ENCODE measurements around the gene DST.

DST gene

GRCh38 chr6:56650191-56650590 lies 7.5 kb upstream of the DST start:
- no peak for TF ChIP-seq CTCF (IDR thresholded peaks at IDR 0.05; ENCODE audit: low read depth, low read length, missing control alignments)
- H3K4me3 ChIP-seq (ENCODE audit: low read depth, low read length), result no peak overlapping the region
- no peak for DNase-seq (ENCODE audit: low read depth)
- in situ Hi-C loops (cut with HindIII; ENCODE audit: low sequenced_read_pairs), result no loop called here

DNA sequence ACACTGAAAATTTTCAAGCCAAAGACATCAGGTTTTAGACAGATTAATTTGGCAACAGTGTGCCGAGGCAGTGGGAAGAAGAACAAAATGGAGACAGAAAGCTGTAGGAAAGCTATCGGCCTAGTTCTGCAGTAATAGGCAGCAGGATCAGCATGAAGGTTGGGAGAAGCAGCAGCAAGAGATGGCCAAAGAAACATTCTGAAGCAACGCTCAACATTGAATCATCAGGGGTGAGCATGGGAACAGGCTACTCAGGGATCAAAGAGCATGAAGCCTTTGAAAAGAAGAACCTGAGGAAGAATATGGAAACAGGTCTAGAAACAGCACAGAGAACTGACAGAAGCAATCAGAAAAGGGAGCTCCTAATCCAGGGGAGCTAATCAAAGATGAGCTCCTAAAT lies 7.1 kb upstream of the DST start:
- in situ Hi-C loops (cut with HindIII; ENCODE audit: low sequenced_read_pairs), result no loop called here
- DNase-seq (ENCODE audit: low read depth), result no peak
- TF ChIP-seq CTCF (IDR thresholded peaks at IDR 0.05; ENCODE audit: low read depth, low read length, missing control alignments), result no peak
- H3K4me3 ChIP-seq (ENCODE audit: low read depth, low read length), result no peak overlapping the region

- DNase-seq (ENCODE audit: low read depth), result no peak
- TF ChIP-seq CTCF (IDR thresholded peaks at IDR 0.05; ENCODE audit: low read depth, low read length, missing control alignments), result no peak
- no peak overlapping the region for H3K4me3 ChIP-seq (ENCODE audit: low read depth, low read length)
- in situ Hi-C loops (cut with HindIII; ENCODE audit: low sequenced_read_pairs), result no loop called here
These were observed 6.5 kb upstream of the DST start for GRCh38 chr6:56649053-56649769.

- DNase-seq (ENCODE audit: low read depth), result no peak
- H3K4me3 ChIP-seq (ENCODE audit: low read depth, low read length), result no peak overlapping the region
- no peak for TF ChIP-seq CTCF (IDR thresholded peaks at IDR 0.05; ENCODE audit: low read depth, low read length, missing control alignments)
- in situ Hi-C loops (cut with HindIII; ENCODE audit: low sequenced_read_pairs), result no loop called here
These were observed 4.6 kb upstream of the DST start for GRCh38 chr6:56647172-56647762.

- in situ Hi-C loops (cut with HindIII; ENCODE audit: low sequenced_read_pairs), result no loop called here
- no peak for DNase-seq (ENCODE audit: low read depth)
- TF ChIP-seq CTCF (IDR thresholded peaks at IDR 0.05; ENCODE audit: low read depth, low read length, missing control alignments), result no peak
- no peak overlapping the region for H3K4me3 ChIP-seq (ENCODE audit: low read depth, low read length)
These were observed 1.7 kb upstream of the DST start for GRCh38 chr6:56644366-56644765.

DNA sequence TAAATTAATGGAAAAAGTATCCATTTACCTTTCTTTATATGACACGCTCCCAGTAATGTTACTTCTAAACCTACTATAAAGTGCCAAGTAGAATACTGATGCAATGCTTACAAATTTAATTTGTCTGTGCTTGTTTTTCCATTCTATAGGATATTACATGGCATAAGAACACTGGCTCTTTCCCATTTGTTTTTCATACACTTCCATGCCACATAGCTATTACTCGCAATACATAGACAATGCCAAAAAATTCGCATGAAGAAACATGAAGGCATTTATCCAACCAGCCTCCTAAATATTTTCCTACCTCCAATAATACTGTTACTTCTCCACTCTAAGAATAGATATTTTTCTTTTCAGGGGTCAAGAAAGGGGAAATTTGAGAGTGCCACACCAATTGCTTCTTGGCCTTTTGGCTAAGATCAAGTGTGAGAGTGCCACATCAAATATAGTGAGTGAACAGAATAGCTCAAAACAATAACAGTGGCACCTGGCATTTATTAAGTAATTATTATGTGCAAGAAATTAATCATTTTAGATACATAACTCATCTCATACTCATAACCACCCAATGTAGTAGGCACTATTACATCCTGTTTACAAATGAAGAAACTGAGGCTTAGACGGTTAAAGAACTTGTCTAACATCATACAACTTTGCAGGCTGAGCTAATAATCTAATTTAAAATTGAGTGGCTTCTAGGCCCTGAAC lies 845 bp upstream of the DST start:
- no peak for DNase-seq (ENCODE audit: low read depth)
- no peak overlapping the region for H3K4me3 ChIP-seq (ENCODE audit: low read depth, low read length)
- in situ Hi-C loops (cut with HindIII; ENCODE audit: low sequenced_read_pairs), result no loop called here
- no peak for TF ChIP-seq CTCF (IDR thresholded peaks at IDR 0.05; ENCODE audit: low read depth, low read length, missing control alignments)

All from astrocyte of the cerebellum (primary cell).